Activated T-cell treated with anti-CD3 and anti-CD28 coated beads for 48 hours (primary cell): ENCODE measurements around the gene HES1.

ENCODE experiments used
- DNase-seq: peaks from one replicate; pipeline ENCODE4 v3.0.0-alpha.2; 2020; ENCODE audit warnings: low read depth

The HES1 gene

GRCh38 chr3:194167480-194168282 is 31.7 kb downstream of the HES1 start:
- no peak for DNase-seq

DNA sequence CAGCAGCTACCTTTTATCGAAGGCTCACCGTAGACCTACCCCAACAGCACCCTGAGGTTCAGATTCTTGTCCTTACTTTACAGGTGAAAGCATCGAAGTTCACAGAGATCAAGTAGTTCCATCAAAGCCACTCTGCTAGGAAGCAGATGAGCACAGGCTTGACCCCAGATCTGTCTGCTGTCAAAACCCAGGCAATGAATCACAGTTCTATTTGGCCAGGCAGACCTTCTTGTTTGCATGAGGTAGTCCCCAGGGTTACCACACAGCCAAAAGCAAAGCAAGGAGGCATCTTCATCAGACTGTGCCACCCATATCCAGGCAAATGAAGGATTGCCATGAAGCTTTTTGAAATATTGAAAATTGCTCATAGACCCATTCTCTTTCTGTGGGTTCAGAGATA is 33.0 kb downstream of the HES1 start:
- DNase-seq = no peak

- no peak for DNase-seq
These were observed 33.6 kb downstream of the HES1 start for GRCh38 chr3:194169595-194169994.

GRCh38 chr3:194170793-194171192 is 34.8 kb downstream of the HES1 start:
- no peak for DNase-seq

- DNase-seq = no peak
These were observed 38.5 kb downstream of the HES1 start for GRCh38 chr3:194174406-194174805.

- DNase-seq = no peak
These were observed 39.0 kb downstream of the HES1 start for GRCh38 chr3:194174980-194175379.

DNA sequence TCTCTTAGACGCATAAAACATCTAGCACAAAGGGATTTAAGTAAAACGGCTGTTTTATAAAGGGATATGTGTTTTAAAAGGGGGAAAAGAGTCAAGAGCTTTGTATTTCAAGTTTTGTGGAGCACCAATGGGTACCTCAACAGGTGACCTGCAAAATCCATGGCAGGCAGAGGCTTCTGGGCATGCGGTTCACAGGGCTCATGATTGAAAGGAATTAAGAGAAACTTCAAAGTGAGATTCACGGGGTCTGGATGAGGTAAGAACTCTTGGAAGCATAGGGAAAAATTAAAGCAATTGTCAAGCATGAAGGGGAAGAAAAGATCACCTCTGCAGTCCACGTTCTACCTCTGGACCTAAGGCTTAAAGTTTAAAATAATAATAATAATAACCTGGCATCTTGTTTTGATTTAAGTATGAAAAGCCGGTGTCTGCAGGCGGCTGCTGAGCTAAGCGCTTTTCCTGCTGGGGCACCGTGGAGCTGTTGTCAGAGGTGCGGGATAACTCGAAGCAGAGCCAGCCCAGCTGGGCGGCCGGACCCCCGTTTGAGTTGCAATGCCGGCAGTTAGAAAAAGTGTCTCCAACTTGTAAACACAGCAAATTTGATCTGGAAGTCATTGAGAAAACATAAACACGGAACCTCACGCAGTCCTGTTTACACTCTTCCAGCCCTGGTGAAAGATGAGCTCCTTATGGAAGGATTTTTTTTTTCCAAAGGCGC is 40.5 kb downstream of the HES1 start:
- no peak for DNase-seq

GRCh38 chr3:194177141-194177540 is 41.2 kb downstream of the HES1 start:
- DNase-seq = no peak

DNA sequence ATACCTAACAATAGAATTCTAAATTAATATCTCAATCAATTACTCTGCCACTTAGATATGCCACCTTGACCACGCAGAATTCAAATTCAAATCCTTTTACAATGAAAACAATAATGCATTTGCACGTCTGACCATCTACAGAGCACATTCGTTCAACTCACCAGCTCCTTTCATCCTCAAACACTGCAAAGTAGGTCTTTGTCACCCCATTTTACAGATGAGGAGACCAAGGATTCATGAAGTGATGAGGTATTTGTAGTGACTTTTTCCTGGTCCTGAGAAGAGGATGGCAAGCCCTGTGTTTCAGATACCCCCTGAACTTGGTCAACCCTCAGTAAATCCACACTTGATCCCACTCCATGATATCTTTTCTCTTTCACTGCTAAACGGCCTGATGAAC is 42.2 kb downstream of the HES1 start:
- DNase-seq = no peak

DNA sequence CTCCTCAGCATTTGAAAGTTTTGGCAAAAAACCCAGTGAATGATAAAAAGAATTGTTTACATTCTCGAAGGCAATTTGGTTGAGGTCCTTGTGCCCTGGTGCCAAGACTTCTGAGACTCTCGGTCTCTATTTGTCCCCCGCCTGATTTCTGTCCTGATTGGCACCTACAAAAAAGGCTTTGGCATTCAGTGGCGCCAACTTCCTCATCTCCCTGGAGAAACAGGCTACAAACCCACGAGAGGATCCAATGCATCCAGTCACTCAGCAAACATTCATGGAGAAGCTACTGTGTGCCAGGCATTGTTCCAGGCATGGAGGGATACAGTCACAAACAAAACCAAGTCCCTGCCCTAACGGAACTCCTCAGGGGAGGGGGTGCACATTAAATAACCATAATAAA is 42.7 kb downstream of the HES1 start:
- DNase-seq = no peak

GRCh38 chr3:194180570-194180969 is 44.6 kb downstream of the HES1 start:
- DNase-seq = no peak

DNA sequence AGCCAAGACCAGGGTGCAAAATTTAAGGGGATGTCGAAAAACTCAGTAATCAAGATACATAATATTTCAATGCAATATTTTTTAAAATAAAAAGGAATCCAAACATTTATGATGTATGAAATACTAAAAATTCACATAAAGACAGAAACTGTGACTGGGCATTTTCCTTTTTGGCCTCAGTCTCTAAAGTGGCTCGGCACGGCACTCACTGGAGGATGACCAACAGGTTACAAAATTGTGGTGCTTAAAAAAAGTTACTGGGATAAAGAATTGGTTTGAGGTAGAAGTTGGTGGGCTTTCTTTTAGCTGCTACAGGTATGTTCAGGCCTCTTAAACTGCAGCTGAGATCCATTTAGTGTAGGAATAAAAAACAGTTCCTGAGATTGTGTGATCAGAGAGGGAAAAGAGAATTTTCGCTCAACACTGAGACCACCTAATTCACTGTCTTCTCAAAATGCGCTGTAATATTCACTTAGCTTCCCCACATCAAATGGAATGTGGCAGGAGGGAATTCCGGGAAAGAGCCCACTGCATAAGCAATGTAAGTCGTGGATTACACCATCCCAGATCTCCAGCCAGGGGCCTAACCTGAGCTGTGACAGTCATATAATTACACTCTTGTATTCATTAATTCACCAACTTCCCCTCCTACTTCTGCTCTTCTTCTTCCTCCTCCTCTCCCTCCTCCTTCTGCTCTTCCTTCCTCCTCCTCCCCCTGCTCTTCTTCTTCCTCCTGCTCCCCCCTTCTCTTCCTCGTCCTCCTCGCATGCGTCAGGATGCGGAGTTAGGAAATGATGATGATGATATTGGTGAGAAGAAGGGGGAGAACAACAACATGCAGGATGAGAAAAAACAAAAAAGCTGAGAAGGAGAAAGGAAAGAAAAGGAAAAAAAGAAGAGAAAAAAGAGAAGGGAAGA is 45.9 kb downstream of the HES1 start:
- no peak for DNase-seq

- no peak for DNase-seq
These were observed 47.3 kb downstream of the HES1 start for GRCh38 chr3:194183271-194183670.

GRCh38 chr3:194184265-194184751 is 48.4 kb downstream of the HES1 start:
- DNase-seq = no peak

- DNase-seq = no peak
These were observed 48.9 kb downstream of the HES1 start for GRCh38 chr3:194184801-194185200.

GRCh38 chr3:194185221-194185620 is 49.3 kb downstream of the HES1 start:
- no peak for DNase-seq

GRCh38 chr3:194187233-194187944 is 51.4 kb downstream of the HES1 start:
- no peak for DNase-seq
